Hepatocyte (in vitro differentiated cells): ENCODE data around the gene CD93.

Experiments used
- CTCF ChIP-seq: fragments of 200-600 bp; sonication (generic); IDR thresholded peaks from 2 replicates; pipeline ENCODE4 v1.5.1; 2016; ENCODE audit warnings: antibody characterized with exemption, mild to moderate bottlenecking; ENCODE audit not compliant: poor library complexity
- EZH2phosphoT487 ChIP-seq: fragments of 200-600 bp; sonication (generic); IDR thresholded peaks from one replicate; pipeline ENCODE4 v1.6.1; 2018; ENCODE audit warnings: antibody characterized with exemption, mild to moderate bottlenecking, low read depth, moderate library complexity; ENCODE audit not compliant: unreplicated experiment, severe bottlenecking

GRCh38 chr20:23093613-23094012, 7.5 kb upstream of the CD93 start:
- TF ChIP-seq CTCF (no peak), EZH2phosphoT487 (no peak)
